ENCODE results near the gene HUNK.
"Not testable (repeated sequence)": the region's sequence is repeated elsewhere in the genome, so short reads cannot be mapped to it uniquely, and the experiment has no call there.

HUNK gene

GRCh38 chr21:32021319-32021994 lies 148.6 kb downstream of the HUNK start:
- no peak for DNase-seq (ENCODE audit: low read depth)
- no peak overlapping the region for H3K4me3 ChIP-seq (ENCODE audit: low read length)
- no peak for TF ChIP-seq CTCF (IDR thresholded peaks at IDR 0.05; ENCODE audit: insufficient read depth, low read depth, low read length, missing control alignments)

GRCh38 chr21:32022146-32022545 lies 149.3 kb downstream of the HUNK start:
- H3K4me3 ChIP-seq (ENCODE audit: low read length): no peak overlapping the region
- no peak for DNase-seq (ENCODE audit: low read depth)
- no peak for TF ChIP-seq CTCF (IDR thresholded peaks at IDR 0.05; ENCODE audit: insufficient read depth, low read depth, low read length, missing control alignments)

- no peak for DNase-seq (ENCODE audit: low read depth)
- no peak overlapping the region for H3K4me3 ChIP-seq (ENCODE audit: low read length)
- no peak for TF ChIP-seq CTCF (IDR thresholded peaks at IDR 0.05; ENCODE audit: insufficient read depth, low read depth, low read length, missing control alignments)
These were observed 157.4 kb downstream of the HUNK start for GRCh38 chr21:32030146-32030652.

GRCh38 chr21:32034850-32035249 lies 162.0 kb downstream of the HUNK start:
- no peak for DNase-seq (ENCODE audit: low read depth)
- TF ChIP-seq CTCF (IDR thresholded peaks at IDR 0.05; ENCODE audit: insufficient read depth, low read depth, low read length, missing control alignments): no peak
- no peak overlapping the region for H3K4me3 ChIP-seq (ENCODE audit: low read length)

- TF ChIP-seq CTCF (IDR thresholded peaks at IDR 0.05; ENCODE audit: insufficient read depth, low read depth, low read length, missing control alignments): no peak
- no peak overlapping the region for H3K4me3 ChIP-seq (ENCODE audit: low read length)
- no peak for DNase-seq (ENCODE audit: low read depth)
These were observed 162.8 kb downstream of the HUNK start for GRCh38 chr21:32035617-32036016.

DNA sequence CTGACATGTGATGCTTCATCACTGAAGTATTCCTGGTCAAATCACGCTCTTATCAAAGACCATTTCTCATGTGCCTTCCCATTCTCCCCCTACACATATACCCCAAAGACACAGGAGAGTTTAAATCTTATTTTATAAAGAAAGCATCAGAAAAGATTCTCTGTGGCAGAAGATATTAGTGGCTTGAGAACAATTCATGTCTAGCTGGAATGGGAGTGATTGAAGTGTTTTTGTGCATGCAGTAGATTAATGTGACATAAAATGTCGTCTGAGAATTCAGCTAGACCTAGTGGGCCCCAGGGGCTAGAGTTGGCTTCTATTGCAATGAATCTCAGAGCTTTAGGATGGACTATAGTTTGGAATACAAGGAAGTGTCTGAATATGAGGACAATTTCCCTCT lies 163.9 kb downstream of the HUNK start:
- no peak overlapping the region for H3K4me3 ChIP-seq (ENCODE audit: low read length)
- no peak for DNase-seq (ENCODE audit: low read depth)
- no peak for TF ChIP-seq CTCF (IDR thresholded peaks at IDR 0.05; ENCODE audit: insufficient read depth, low read depth, low read length, missing control alignments)

DNA sequence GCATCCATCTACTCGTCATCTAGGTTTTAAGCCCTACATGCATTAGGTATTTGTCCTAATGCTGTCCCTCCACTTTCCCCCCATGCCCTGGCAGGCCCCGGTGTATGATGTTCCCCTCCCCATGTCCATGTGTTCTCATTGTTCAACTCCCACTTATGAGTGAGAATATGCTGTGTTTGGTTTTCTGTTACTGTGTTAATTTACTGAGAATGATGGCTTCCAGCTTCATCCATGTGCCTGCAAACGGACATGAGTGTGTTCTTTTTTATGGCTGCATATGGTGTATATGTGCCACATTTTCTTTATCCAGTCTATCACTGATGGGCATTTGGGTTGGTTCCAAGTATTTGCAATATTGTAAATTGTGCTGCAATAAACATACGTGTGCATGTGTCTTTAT lies 165.9 kb downstream of the HUNK start:
- not testable (repeated sequence) for DNase-seq (ENCODE audit: low read depth); H3K4me3 ChIP-seq (ENCODE audit: low read length)
